ENCODE results near the gene FOXO1. TPM values are rescaled to one million over a fixed set of nuclear protein-coding genes. Genes with fewer than 3 reads are reported as not detected.

The FOXO1 gene
- total and polyA plus RNA-seq, 2 experiments from 2014 or later: 10.5 to 14.0 TPM

DNA sequence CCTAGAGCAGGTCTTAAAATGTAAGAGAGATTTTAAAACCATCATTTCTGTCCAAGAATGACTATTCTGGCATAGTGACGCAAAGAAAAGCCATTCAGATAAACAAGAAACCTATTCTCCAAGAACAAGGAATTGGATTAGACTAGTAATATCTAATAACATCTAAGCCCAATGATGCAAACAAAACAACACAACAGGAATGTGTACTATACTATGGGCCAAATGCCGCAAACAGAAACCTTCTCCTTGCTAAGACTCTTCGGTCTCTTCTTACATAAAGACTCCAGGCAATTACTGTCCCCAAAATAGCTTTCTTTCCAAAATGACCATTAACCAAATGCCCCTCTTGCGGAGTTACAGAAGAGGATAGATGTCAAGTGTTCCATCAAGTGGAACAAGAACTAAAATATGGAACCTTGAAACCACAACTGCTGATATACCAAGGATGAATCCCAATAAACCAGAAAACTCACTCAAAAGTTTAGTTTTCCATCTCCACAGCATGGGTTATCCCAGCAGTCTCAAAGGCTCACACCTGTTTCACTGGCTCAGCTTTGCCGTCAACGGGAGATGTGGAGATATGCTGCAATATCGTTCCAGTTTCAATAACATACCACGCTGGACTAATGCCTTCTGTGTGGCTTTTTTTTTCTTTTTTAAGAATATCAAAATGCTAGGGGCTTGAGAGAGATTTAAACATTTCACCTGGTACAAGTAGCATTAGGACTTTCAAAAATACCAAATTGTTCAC, 76.2 kb downstream of the FOXO1 start:
- Histone ChIP-seq H3K4me1 (ENCODE audit: low read depth) (peaks cover 27% of the 10 kb centered on the region), H3K27ac (no peak overlapping the region), H3K9me3 (ENCODE audit: low read depth) (no peaks in the 10 kb centered on the region), H3K4me3 (no peak overlapping the region), H3K27me3 (no peaks in the 10 kb centered on the region), H3K36me3 (no peaks in the 10 kb centered on the region)
- DNase-seq (ENCODE audit: low read depth in 1 of 2, low spot score in 1 of 2): no peak
- TF ChIP-seq, protein P1, sequence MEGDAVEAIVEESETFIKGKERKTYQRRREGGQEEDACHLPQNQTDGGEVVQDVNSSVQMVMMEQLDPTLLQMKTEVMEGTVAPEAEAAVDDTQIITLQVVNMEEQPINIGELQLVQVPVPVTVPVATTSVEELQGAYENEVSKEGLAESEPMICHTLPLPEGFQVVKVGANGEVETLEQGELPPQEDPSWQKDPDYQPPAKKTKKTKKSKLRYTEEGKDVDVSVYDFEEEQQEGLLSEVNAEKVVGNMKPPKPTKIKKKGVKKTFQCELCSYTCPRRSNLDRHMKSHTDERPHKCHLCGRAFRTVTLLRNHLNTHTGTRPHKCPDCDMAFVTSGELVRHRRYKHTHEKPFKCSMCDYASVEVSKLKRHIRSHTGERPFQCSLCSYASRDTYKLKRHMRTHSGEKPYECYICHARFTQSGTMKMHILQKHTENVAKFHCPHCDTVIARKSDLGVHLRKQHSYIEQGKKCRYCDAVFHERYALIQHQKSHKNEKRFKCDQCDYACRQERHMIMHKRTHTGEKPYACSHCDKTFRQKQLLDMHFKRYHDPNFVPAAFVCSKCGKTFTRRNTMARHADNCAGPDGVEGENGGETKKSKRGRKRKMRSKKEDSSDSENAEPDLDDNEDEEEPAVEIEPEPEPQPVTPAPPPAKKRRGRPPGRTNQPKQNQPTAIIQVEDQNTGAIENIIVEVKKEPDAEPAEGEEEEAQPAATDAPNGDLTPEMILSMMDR (IDR thresholded peaks at IDR 0.05; ENCODE audit: low read depth, low read length): no peak

DNA sequence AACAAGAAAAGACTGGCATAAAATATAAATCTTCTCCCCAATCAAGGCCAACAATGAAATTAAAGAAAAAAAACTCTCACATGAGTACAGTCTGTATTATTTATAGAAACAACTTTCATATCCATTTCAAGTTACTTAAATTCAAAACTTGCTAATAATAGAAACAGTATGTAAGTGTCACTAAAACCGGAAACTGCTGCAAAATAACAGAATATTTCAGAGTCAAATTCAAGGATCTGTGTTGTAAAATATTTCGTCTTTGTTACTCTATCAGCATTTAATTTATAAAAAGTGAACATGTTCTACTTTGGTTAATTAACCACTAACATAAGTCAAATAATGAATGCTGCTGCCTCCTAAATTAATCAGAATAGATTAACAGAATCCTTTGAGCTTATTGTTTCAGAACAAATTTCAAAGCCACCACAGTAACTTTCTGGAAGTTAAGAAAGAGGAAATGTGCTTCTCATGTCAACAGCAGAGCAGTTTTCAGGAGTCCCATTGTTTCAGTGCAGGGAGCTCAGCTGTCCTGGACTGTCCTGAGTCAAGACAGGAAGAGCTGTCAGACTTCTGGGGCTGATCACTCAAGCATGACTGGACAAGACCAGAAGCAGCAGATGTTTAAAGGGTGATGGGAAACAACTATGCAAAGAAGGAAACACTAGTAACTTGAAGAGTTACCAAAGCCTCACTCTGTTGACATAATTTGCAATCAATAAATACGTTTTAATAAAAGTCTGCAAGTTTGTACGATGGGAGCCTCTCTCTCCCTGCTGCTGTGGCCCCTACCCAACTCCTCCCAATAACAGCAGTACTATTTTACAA, 76.9 kb downstream of the FOXO1 start:
- TF ChIP-seq, protein P1 (IDR thresholded peaks at IDR 0.05; ENCODE audit: low read depth, low read length): no peak
- H3K9me3 ChIP-seq (ENCODE audit: low read depth): no peaks in the 10 kb centered on the region
- H3K4me1 ChIP-seq (ENCODE audit: low read depth): peaks cover 31% of the 10 kb centered on the region
- peak overlapping the region; percentile 7 for H3K27ac ChIP-seq
- H3K36me3 ChIP-seq: no peaks in the 10 kb centered on the region
- peak; percentile 20 to 72 for DNase-seq (ENCODE audit: low read depth in 1 of 2, low spot score in 1 of 2)
- no peak overlapping the region for H3K4me3 ChIP-seq
- no peaks in the 10 kb centered on the region for H3K27me3 ChIP-seq

DNA sequence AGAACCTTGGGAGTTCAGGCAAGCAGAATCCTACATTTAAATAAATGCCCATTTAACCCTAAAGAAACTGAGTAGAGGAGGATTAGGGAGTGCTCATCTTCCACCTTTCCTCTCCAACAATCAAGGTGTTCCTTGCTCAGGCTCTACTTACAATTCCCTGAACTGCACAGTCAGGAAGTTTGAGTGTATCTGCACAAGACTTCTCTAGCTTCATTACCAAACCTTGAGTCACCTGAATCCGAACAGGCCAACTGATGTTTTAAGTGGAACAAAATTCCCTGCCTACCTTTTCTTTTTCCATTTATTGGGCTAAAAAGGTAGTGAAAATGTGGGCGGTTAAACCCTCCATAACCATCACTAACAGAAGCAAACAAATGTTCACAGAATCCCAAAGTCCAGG, 78.3 kb downstream of the FOXO1 start:
- TF ChIP-seq, protein P1 (IDR thresholded peaks at IDR 0.05; ENCODE audit: low read depth, low read length): no peak
- Histone ChIP-seq H3K36me3 (no peaks in the 10 kb centered on the region), H3K27ac (no peak overlapping the region), H3K9me3 (ENCODE audit: low read depth) (no peaks in the 10 kb centered on the region), H3K27me3 (no peaks in the 10 kb centered on the region), H3K4me1 (ENCODE audit: low read depth) (peaks cover 31% of the 10 kb centered on the region), H3K4me3 (no peak overlapping the region)
- no peak for DNase-seq (ENCODE audit: low read depth in 1 of 2, low spot score in 1 of 2)

DNA sequence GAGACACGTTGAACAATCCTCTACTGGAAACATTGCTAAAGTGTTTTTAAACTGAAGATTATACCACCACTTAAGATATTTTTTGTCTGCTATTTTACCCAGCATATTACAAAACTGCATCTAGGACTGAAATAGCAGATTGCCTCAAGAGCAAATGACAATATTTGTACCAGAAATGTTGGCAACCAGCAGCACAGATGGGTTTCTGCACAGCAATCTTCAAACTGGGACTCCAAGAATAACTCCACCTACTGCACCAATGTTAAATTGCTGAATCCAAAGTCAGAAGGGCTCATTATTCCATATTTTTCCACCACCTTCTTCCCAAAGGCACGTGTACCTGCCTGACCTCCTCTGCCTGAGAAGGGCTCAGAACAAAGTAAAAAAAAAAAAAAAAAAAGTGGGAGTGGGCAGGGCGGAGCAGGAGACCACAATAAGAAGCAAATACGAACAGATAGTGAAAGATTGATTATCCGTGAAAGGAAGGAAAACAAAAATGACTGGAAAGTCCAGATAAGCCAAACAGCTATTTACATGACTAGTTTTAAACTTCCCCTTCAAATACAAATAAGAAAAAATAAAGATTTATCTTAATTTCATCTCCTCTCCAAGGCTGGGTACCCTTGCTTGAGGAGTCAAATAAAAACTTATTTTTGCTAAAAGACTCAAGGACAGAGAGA, 79.4 kb downstream of the FOXO1 start:
- no peaks in the 10 kb centered on the region for H3K36me3 ChIP-seq
- TF ChIP-seq, protein P1 (IDR thresholded peaks at IDR 0.05; ENCODE audit: low read depth, low read length): peak; percentile 6
- no peaks in the 10 kb centered on the region for H3K27me3 ChIP-seq
- H3K4me1 ChIP-seq (ENCODE audit: low read depth): peaks cover 31% of the 10 kb centered on the region
- DNase-seq (ENCODE audit: low read depth in 1 of 2, low spot score in 1 of 2): peak in 1 of 2 donors; percentile 30
- no peaks in the 10 kb centered on the region for H3K9me3 ChIP-seq (ENCODE audit: low read depth)
- H3K27ac ChIP-seq: no peak overlapping the region
- H3K4me3 ChIP-seq: no peak overlapping the region

DNA sequence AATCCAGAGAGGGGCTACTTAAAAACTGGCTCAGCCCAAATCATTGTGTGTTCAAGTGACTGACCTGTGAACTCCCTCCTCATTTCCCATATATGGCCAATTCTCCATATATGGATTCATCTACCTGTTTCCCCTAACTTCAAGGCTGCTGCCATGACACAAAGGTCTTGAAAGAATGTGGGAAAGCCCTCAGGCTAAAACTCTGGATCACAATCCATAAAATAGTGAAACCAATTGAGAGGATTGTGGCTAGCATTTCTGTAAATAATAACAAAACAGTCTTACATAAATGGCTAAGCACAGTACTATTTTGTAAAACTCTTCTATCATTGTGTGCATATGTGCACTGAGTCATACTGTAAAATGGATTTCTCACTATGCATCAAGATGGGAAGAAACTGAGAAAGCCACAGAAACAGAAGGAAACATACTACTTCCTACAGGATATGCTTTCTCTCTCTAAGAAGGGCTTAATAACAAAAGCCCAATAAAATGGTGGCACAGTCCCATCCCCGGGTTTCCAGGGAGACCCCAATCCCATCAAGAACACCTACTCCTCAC, 80.5 kb downstream of the FOXO1 start:
- H3K4me1 ChIP-seq (ENCODE audit: low read depth): peaks cover 31% of the 10 kb centered on the region
- no peaks in the 10 kb centered on the region for H3K36me3 ChIP-seq
- H3K27me3 ChIP-seq: no peaks in the 10 kb centered on the region
- TF ChIP-seq, protein P1 (IDR thresholded peaks at IDR 0.05; ENCODE audit: low read depth, low read length): no peak
- no peak overlapping the region for H3K27ac ChIP-seq
- DNase-seq (ENCODE audit: low read depth in 1 of 2, low spot score in 1 of 2): peak in 1 of 2 donors; percentile 35
- H3K4me3 ChIP-seq: no peak overlapping the region
- no peaks in the 10 kb centered on the region for H3K9me3 ChIP-seq (ENCODE audit: low read depth)
